ENCODE results near the gene XIST.
"Not testable (repeated sequence)": the region's sequence is repeated elsewhere in the genome, so short reads cannot be mapped to it uniquely, and the experiment has no call there.

The XIST gene

DNA sequence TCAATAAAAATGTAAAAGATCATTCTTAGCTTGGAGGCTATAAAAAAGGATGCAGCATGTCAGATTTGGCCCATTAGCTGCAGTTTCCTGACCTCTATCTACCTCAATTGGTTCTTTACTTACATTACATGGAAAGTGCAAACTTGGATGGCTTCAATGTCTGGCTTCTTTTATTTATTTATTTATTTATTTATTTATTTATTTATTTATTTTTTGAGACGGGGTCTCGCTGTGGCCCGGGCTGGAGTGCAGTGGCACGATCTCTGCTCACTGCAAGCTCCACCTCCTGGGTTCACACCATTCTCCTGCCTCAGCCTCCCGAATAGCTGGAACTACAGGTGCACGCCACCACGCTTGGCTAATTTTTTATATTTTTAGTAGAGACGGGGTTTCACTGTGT lies 60.0 kb downstream of the XIST start:
- DNase-seq, result not testable (repeated sequence)

DNA sequence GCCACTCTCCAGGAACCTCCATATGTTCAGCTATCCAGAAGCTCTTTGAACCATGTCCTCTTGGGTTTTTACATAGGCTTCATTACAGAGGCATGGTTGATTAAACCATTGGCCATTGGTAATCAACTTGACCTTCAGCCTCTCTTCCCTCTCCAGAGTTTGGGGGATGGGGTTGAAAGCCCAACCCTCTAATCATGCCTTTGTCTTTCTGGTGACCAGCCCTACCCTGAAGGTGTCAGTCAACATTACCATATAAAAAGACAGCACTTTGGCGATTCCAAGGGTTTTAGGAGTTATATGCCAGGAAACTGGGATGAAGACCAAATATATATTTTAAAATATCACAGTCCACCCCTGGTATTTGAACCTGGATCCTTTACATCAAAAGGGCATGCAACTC lies 67.0 kb downstream of the XIST start:
- no peak for DNase-seq

Data from NCI-H146 (cell line).